ENCODE measurements around the gene NTM. TPM values are rescaled to one million over a fixed set of nuclear protein-coding genes. Genes with fewer than 3 reads are reported as not detected.

Gene NTM
- total and polyA plus RNA-seq, 2 of the 8 experiments (the other 6 are each of a cell fraction or from before 2014, with no cell fraction given): 13.4 to 20.0 TPM

DNA sequence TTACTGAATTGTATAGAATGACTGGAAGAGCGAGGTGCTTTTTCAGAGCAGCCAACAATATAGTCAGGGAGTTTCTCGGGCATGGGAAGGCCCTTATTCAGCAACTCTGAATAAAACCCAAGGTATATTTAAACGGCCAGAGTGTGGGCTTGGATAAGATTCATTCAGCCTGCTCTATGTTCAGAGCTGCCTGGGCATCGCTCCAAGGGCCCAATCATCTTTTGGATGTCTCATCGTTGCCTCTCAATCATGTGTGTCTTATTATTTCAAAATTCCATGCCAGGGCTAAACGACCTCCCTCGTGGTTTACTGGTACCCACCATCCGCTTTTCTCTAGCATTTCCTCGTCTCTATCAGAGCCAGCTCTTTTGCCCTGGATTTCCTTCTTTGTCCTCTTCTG, 19.5 kb upstream of the NTM start:
- FAIRE-seq: no peak
- no peak overlapping the region for H3K14ac ChIP-seq (ENCODE audit: insufficient read length)
- no peaks in the 10 kb centered on the region for H3K23me2 ChIP-seq (ENCODE audit: low read depth, low read length)
- ChIA-PET CTCF (ENCODE audit: partially characterized antibody) (interaction anchor here (0.9 to 2.6 kb wide), 7 partner anchors 11 to 169 kb away, joined by 3 to 14 read pairs (median 8); partner anchors contain the start of gene NTM), POLR2A (ENCODE audit: partially characterized antibody) (interaction anchor here (2.5 kb wide), 1 partner anchor 97 kb away, joined by 10 read pairs; no protein-coding TSS in a partner anchor)
- no peak overlapping the region for H2BK15ac ChIP-seq (ENCODE audit: low read length)
- no peak overlapping the region for H2AK5ac ChIP-seq (ENCODE audit: low read depth, low read length)
- WGBS, 2 experiments (ENCODE audit: extremely low coverage in 1 of 2, insufficient coverage in 1 of 2, insufficient read length in 1 of 2, insufficient replicate concordance in 2 of 2, low coverage in 1 of 2, low lambda C conversion rate in 2 of 2, missing lambda C conversion rate in 1 of 2): 90% methylated on average over 9 of the region's 9 CpGs; no CpG with 5 or more reads in 1 of the 2 experiments
- H3K4me3 ChIP-seq (ENCODE audit: extremely low read depth in 1 of 4, insufficient read depth in 2 of 4, low read depth in 3 of 4, low read length in 4 of 4): no peak overlapping the region
- no peak overlapping the region for H2AFZ ChIP-seq (ENCODE audit: low read length)
- DNase-seq (ENCODE audit: low read depth in 1 of 2, low spot score in 2 of 2): no peak
- no peak overlapping the region for H3K9ac ChIP-seq (replicated peaks in 1 of 4; ENCODE audit: extremely low read depth in 1 of 4, low read depth in 3 of 4, low read length in 3 of 4)
- H3K36me3 ChIP-seq (ENCODE audit: control insufficient read depth in 2 of 4, insufficient read depth in 4 of 4, low read length in 3 of 4): no peaks in the 10 kb centered on the region; a peak in 1 of 8 replicates
- no peaks in the 10 kb centered on the region; the same call in 1 of the 2 replicates for H3K79me1 ChIP-seq (ENCODE audit: low read depth, low read length)
- H2BK12ac ChIP-seq (ENCODE audit: low read depth, low read length): no peak overlapping the region
- H3K27ac ChIP-seq (ENCODE audit: low read depth, low read length): no peak overlapping the region
- no peak overlapping the region for H2BK5ac ChIP-seq (ENCODE audit: low read depth, low read length)
- no peak overlapping the region for H3K23ac ChIP-seq (ENCODE audit: insufficient read length)
- no peak overlapping the region for H3K4me2 ChIP-seq (ENCODE audit: insufficient read depth in 1 of 2, low read depth in 2 of 2, low read length in 2 of 2)
- no peaks in the 10 kb centered on the region for H3K9me3 ChIP-seq (ENCODE audit: insufficient read depth in 2 of 2, low read depth in 1 of 2, low read length in 1 of 2)
- H2BK20ac ChIP-seq (ENCODE audit: low read length): no peak overlapping the region
- H2BK120ac ChIP-seq (replicated peaks; ENCODE audit: low read depth, low read length): no peak overlapping the region
- H3K79me2 ChIP-seq (ENCODE audit: control insufficient read depth in 1 of 2, insufficient read depth in 2 of 2, low read length in 2 of 2): no peaks in the 10 kb centered on the region
- H3K18ac ChIP-seq (ENCODE audit: extremely low read depth, low read length): no peak overlapping the region
- peaks cover 0 to 16% (median 6%) of the 10 kb centered on the region in 4 experiments; a peak in 4 of 7 replicates for H3K4me1 ChIP-seq (replicated peaks in 1 of 4; ENCODE audit: control insufficient read depth in 3 of 4, insufficient read depth in 4 of 4, low read length in 3 of 4)
- no peaks in the 10 kb centered on the region for H4K20me1 ChIP-seq (replicated peaks in 1 of 2; ENCODE audit: control insufficient read depth in 1 of 2, insufficient read depth in 2 of 2, low read length in 2 of 2)
- H3K56ac ChIP-seq (replicated peaks; ENCODE audit: insufficient read length, low read depth, low read length): no peak overlapping the region
- H4K91ac ChIP-seq (replicated peaks; ENCODE audit: insufficient read length, low read length): no peak overlapping the region
- no peak overlapping the region for H4K5ac ChIP-seq (ENCODE audit: insufficient read length, low read depth, low read length)
- H4K8ac ChIP-seq (ENCODE audit: extremely low read depth, insufficient read depth, low read length): no peak overlapping the region
- no peak overlapping the region for H3K4ac ChIP-seq (replicated peaks; ENCODE audit: insufficient read length, low read depth, low read length)
- H3K27me3 ChIP-seq (replicated peaks in 1 of 4; ENCODE audit: control insufficient read depth in 3 of 4, extremely low read depth in 1 of 4, insufficient read depth in 3 of 4, low read length in 3 of 4): no peaks in the 10 kb centered on the region
- no peak for TF ChIP-seq TCF12 (IDR thresholded peaks at IDR 0.05; ENCODE audit: low read depth, low read length)
- no peak for TF ChIP-seq BCL11A (IDR thresholded peaks at IDR 0.05; ENCODE audit: low read depth in 2 of 2, low read length in 2 of 2)
- no peak for TF ChIP-seq SP2 (IDR thresholded peaks at IDR 0.05; ENCODE audit: low read length)
- no peak for TF ChIP-seq POLR2A (IDR thresholded peaks at IDR 0.05; ENCODE audit: control extremely low read depth in 1 of 2, low read depth in 2 of 2, low read length in 2 of 2)
- TF ChIP-seq EGR1 (IDR thresholded peaks at IDR 0.05; ENCODE audit: borderline replicate concordance, low read depth, low read length): no peak
- no peak for TF ChIP-seq HDAC6 (IDR thresholded peaks at IDR 0.05; ENCODE audit: low read depth, low read length)
- no peak for TF ChIP-seq SRF (IDR thresholded peaks at IDR 0.05; ENCODE audit: low read depth, low read length)
- no peak for TF ChIP-seq RNF2 (IDR thresholded peaks at IDR 0.05; ENCODE audit: borderline replicate concordance, low read depth, low read length, missing control alignments, poor library complexity, severe bottlenecking)
- TF ChIP-seq CBX8 (IDR thresholded peaks at IDR 0.05; ENCODE audit: borderline replicate concordance, low read depth, low read length): no peak
